Activated CD8-positive, alpha-beta memory T cell treated with anti-CD3 and anti-CD28 coated beads, Interleukin-2, amount 50 U/mL, for 24 hours (primary cell): ENCODE results near the gene KIF2C.
"Not testable (repeated sequence)": the region's sequence is repeated elsewhere in the genome, so short reads cannot be mapped to it uniquely, and the experiment has no call there.

Source experiments
- DNase-seq: peaks from one replicate; pipeline ENCODE4 v3.0.0-alpha.2; 2020; ENCODE audit errors: extremely low read depth

The KIF2C gene

DNA sequence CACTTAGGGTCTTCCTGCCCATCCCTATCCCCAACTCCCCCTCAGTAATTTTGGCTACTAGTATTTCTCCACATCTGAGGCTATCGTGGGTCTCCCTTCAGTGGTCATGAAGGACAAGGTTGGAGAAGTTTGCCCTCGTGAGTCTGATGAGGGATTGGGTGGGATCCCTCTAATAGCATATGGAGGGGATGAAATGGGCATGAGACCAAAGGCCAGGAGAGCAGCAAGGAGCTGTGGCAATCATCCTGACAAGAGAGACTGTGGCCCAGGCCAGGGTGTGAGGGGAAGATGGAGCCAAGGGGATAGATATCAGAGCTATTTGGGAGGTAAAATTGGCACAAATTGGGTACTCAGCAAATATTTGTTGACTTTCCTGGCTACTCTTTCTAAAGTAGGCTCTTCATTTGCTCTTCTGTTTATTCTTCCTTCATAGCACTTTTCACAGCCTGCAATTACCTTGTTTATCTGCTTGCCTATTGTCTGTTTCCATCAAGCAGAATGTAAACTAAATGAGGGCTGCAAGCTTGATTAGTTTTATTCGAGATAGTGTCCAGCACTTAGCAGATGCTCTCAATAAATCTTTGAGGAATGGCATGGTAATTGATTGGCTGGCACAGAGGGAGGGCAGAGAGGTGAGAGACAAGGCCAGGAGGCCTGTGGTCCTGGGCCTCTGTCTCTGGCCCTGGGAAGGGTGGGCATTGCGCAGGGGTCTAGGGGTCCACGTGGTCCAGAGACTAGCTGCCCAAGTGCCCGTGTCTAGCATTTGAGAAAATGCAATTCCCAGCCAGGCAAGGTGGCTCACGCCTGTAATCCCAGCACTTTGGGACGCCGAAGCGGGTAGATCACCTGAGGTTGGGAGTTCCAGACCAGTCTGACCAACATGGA lies 59.1 kb downstream of the KIF2C start:
- DNase-seq: no peak

DNA sequence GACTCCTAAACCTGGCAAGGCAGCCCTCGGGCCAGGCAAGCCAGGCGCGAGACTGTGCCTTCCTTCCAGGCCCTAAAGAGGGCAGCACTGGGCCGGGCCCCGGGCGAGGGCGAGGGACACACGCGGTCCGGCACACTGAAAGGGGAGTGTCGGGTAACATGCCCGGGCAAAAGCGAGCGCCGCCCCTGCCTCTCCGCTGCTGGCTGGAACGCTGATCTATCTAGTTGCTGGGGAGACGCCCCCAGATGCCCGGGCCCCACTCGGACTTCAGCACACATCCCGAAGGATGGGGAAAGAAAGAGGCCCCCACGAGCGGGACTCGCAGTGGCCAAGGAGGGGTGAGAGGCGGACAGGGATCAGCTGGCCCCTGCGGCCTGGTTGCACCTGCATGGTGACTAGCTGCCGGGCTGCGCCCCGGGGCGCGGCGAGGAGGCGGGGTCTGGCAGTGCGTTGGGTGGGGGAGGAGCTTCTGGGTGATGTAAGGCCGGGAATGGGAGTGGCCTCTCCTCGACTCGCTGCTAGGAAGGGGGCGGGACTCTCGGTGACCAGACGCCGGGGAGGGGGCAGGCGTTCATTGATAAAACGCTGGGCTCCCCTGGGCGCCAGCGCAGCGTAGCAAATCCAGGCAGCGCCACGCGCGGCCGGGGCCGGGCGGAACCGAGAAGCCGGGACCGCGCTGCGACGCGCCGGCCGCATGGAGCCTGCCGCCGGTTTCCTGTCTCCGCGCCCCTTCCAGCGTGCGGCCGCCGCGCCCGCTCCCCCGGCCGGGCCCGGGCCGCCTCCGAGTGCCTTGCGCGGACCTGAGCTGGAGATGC lies 60.3 kb downstream of the KIF2C start, which contains the start of gene PLK3:
Gene PLK3 (plus strand): TSS at position 608 of the 815 bp plus-strand sequence. CDS start 87 bp downstream, at position 695.
- DNase-seq: peak; percentile 89

- DNase-seq: no peak
These were observed 62.1 kb downstream of the KIF2C start for GRCh38 chr1:44801491-44802305.

- DNase-seq: no peak
These were observed 62.8 kb downstream of the KIF2C start for GRCh38 chr1:44802306-44803061.

DNA sequence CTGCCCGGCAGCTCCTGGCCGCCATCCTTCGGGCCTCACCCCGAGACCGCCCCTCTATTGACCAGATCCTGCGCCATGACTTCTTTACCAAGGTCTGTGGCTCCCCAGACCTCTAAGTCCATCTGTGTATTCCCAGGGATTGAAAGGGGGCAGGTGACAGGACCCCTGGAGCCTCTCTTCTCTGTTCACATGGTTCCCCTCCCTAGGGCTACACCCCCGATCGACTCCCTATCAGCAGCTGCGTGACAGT lies 63.4 kb downstream of the KIF2C start:
- no peak for DNase-seq

DNA sequence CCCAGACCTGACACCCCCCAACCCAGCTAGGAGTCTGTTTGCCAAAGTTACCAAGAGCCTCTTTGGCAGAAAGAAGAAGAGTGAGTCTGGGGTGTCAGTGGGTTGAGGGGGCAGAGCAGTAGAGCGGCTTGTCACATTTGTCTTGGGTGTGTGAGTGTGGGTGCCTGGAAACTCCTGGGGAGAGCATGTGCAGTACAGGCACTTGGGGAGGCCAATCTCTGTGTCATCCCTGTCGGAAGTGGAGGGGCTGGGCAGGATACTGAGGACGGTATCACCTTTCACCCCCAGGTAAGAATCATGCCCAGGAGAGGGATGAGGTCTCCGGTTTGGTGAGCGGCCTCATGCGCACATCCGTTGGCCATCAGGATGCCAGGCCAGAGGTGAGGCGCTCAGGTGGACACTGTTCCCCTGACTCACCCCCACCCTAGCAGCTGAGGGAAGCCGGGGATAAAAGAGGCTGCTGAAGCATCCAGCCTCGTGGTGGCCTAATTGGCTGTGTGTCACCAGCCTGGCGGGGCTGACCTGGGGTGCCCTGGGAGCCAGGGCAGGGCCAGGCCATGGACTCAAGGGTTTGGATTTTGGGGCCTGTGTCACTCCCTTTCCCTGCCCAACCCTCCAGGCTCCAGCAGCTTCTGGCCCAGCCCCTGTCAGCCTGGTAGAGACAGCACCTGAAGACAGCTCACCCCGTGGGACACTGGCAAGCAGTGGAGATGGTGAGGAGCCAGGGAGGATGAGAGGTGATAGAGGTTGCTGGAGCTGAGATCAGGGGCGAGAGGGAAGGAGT lies 63.9 kb downstream of the KIF2C start:
- DNase-seq: no peak

GRCh38 chr1:44805311-44806024 lies 65.8 kb downstream of the KIF2C start:
- no peak for DNase-seq

GRCh38 chr1:44806025-44806703 lies 66.5 kb downstream of the KIF2C start:
- DNase-seq: no peak

DNA sequence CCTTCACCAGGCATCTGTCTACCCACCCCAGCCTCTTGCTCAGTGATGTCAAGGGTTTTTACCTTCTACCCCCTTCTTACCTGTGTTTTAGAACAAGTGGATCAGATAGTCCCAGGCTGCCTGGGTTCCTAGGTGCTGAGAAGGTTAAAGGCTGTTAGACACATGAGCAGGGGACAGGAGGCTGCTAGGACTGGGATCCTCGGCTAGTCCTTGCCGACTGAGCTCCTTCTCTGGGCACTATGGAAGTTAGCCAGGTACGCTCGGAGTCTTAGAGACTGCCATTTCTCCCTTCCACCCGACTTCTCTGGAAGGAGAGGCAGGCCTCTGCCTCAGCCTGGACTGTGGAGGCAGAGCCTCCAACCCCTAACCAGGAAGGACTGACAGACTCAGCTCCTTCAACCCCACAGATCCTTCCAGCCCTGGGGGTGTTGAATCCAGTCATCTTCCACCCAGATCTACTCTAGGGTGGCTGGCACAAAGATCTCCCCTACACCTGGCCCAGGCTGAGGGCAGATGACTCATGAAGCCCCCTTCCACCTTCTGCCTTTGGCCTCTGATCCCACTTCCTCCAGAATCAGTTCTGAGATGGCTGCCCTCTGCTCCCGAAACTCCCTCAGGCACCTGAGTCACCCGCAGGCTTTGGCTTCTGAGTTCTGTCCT lies 67.2 kb downstream of the KIF2C start, which contains the start of gene DYNLT4:
Gene DYNLT4 (minus strand): TSS at position 648 of the 660 bp plus-strand sequence. CDS start 683 bp downstream, outside the sequence.
- DNase-seq: no peak

GRCh38 chr1:44807364-44808062 lies 67.9 kb downstream of the KIF2C start:
- DNase-seq: peak; percentile 79

- DNase-seq: no peak
These were observed 68.7 kb downstream of the KIF2C start, which contains the start of gene BTBD19 for GRCh38 chr1:44808063-44808937. TSS of gene BTBD19 (plus strand) at chr1:44808523. CDS start at chr1:44808821, 298 bp downstream.

GRCh38 chr1:44808938-44809917 lies 69.6 kb downstream of the KIF2C start:
- peak; percentile 82 for DNase-seq

DNA sequence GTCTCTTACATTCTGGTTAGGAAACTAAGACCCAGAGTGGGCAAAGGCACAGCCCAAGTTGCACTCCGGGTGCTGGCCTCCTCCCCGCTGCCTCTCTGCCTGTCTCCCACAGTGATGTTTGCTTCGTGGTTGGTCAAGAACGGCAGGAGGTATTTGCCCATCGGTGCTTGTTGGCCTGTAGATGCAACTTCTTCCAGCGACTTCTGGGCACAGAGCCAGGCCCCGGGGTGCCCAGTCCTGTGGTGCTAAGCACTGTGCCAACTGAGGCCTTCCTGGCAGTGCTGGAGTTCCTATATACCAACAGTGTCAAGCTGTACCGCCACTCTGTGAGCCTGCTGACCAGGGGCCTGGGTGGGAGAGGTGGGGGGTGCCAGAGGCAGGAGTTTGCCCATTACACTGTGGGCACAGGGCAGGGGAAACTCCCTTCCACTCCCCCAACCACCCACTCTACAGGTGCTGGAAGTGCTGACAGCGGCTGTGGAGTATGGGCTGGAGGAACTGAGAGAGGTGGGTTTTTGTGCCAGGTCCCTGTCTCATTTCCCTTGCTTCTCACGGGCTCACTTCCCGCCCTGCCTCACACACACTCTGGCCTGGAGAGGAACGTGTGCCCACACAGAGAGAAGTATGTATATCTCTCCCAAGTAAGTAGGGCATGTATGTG lies 70.6 kb downstream of the KIF2C start:
- no peak for DNase-seq

GRCh38 chr1:44810762-44811105 lies 71.1 kb downstream of the KIF2C start:
- DNase-seq: not testable (repeated sequence)

DNA sequence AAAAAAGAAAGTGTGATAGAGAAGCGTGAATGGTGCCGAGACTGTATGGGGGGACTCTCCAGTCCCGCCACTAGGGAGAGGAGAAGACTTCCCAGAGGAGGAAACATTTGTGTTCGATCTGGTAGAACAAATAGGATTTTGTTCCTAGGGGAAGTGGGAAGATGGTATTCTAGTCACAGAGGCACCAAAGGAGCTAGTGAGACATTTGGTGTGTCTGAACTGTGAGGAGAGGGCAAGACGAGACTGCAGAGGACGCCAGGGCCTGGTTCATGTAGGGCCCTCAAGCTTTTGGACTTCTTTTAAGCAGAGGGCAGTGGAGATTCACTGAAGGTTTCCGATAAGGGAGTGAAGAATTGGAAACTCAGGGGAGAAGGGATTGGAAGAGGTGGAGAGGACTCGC lies 71.6 kb downstream of the KIF2C start:
- DNase-seq: no peak
